HG03060 (cell line): Measurements from ENCODE around the gene ATRNL1.

Experiments used
- ATAC-seq: cut with Tn5 transposase; IDR thresholded peaks from one replicate; pipeline ENCODE4 v1.9.1; 2021; ENCODE audit warnings: low read depth, moderate number of reproducible peaks; ENCODE audit not compliant: unreplicated experiment

ATRNL1 gene, protein sequence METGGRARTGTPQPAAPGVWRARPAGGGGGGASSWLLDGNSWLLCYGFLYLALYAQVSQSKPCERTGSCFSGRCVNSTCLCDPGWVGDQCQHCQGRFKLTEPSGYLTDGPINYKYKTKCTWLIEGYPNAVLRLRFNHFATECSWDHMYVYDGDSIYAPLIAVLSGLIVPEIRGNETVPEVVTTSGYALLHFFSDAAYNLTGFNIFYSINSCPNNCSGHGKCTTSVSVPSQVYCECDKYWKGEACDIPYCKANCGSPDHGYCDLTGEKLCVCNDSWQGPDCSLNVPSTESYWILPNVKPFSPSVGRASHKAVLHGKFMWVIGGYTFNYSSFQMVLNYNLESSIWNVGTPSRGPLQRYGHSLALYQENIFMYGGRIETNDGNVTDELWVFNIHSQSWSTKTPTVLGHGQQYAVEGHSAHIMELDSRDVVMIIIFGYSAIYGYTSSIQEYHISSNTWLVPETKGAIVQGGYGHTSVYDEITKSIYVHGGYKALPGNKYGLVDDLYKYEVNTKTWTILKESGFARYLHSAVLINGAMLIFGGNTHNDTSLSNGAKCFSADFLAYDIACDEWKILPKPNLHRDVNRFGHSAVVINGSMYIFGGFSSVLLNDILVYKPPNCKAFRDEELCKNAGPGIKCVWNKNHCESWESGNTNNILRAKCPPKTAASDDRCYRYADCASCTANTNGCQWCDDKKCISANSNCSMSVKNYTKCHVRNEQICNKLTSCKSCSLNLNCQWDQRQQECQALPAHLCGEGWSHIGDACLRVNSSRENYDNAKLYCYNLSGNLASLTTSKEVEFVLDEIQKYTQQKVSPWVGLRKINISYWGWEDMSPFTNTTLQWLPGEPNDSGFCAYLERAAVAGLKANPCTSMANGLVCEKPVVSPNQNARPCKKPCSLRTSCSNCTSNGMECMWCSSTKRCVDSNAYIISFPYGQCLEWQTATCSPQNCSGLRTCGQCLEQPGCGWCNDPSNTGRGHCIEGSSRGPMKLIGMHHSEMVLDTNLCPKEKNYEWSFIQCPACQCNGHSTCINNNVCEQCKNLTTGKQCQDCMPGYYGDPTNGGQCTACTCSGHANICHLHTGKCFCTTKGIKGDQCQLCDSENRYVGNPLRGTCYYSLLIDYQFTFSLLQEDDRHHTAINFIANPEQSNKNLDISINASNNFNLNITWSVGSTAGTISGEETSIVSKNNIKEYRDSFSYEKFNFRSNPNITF (N-terminal part only)

DNA sequence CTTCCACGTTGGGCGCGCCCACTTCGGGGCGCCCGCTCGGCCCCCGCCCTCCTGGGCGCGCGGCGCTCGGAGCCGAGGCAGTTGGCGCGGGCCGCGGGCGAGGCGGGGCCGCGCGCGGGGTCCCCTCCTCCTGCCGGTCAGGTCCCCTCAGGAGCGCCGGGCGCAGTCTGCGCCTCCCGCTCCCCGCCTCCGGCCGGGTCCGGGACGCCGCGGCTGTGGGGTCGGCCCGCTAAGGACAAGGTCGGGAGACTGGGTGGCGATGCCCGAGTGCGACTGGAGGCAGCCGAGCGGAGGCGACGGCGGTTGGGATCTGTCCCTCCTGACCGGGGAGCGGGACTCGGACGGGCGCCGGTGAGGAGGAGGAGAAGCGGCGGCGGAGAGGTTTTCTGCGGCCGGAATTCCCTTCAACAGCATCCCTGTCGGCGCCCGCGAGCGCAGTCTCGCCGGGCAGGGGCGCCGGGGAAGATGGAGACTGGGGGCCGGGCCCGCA is at the start of gene ATRNL1:
Gene ATRNL1, plus strand, starts transcription at position 80 of the 490 bp plus-strand sequence. Its CDS starts 386 bp downstream, at position 466.
- ATAC-seq = no peak

GRCh38 chr10:115043719-115044118 is 49.4 kb upstream of the ATRNL1 start:
- no peak for ATAC-seq

- ATAC-seq = no peak
Measured at GRCh38 chr10:115044891-115045290, 48.3 kb upstream of the ATRNL1 start.

- ATAC-seq = no peak
Measured at GRCh38 chr10:115045499-115045898, 47.7 kb upstream of the ATRNL1 start.

DNA sequence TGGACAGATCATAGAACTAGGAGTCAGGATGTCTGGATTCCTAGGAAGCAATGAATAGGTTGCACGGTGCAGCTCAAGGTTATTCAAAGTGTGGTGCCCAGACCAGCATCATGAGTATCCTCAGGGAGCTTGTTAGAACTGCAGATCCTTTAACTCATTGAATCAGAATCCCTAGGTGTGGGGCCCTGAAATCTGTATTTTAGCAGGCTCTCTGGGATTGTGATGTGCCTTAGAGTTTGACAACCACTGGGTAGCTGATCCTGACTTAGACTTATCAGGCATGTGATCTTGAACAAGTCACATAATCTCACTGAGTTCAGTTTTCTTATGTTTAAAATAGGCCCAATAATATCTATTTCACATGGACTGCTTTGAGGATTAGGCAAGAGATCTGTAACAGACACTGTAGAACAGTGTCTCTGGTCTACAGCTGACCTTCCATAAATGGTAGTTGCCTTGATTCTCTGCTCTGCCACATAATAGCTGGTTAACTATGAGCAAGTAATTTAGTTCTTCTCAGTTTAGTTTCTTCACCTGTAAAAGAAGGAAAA is 46.4 kb upstream of the ATRNL1 start:
- no peak for ATAC-seq

- ATAC-seq = no peak
Measured at GRCh38 chr10:115047705-115048104, 45.5 kb upstream of the ATRNL1 start.

DNA sequence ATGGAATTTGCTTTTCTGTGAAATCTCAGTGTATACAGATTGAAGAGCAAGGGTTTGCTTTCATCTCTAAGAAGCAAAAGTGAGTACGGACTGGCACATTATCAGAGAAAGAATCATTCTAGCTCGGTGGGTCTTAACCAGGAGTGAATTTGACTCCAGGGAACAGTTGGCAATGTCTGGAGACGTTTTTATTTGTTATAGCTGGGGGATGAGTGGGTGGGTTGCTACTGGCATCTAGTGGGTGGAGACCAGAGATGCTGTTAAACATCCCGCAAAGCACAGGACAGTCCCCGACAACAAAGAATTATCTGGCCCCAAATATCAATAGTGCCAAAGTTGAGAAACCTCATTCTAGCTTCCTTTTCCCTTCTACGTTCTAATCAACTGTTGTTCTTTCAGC is 43.8 kb upstream of the ATRNL1 start:
- ATAC-seq = no peak

DNA sequence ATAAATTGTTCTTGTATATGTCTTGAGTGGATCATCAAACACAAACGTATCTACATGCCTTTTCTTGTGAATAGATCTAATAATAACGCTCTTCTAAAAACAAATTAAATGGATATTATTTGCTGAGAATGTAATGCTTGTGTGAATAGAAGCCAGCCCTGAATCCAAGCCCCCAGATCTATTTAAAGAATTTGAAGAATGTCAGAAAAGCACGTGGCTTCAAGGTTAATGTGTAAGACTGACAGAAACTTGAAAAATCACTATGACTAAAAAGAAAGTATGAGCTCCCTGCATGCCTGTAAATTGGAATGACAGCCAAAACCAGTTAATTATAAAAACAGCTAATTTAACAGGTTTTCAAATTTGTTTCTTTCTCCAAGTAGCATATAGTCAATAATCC is 43.2 kb upstream of the ATRNL1 start:
- no peak for ATAC-seq

DNA sequence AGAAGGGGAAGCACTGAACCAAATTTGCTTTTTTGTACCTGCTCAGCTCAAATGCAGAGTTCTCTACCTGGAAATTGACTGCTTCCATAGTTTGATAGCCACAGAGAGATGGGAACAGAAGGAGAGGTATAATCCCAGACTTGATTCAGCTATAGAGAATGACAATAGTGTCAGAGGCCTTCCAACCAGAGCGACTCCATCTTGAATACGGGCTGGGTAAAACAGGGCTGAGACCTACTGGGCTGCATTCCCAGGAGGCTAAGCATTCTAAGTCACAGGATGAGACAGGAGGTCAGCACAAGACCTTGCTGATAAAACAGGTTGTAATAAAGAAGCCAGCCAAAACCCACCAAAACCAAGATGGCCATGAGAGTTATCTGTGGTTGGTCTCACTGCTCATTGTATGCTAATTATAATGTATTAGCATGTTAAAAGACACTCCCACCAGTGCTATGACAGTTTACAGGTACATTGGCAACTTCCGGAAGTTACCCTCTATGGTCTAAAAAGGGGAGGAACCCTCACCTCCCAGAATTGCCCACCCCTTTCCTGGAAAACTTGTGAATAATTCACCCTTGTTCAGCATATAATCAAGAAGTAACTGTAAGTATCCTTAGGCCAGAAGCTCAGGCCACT is 42.7 kb upstream of the ATRNL1 start:
- ATAC-seq = no peak

GRCh38 chr10:115051216-115051615 is 41.9 kb upstream of the ATRNL1 start:
- ATAC-seq = no peak

- no peak for ATAC-seq
Measured at GRCh38 chr10:115052226-115052625, 40.9 kb upstream of the ATRNL1 start.

DNA sequence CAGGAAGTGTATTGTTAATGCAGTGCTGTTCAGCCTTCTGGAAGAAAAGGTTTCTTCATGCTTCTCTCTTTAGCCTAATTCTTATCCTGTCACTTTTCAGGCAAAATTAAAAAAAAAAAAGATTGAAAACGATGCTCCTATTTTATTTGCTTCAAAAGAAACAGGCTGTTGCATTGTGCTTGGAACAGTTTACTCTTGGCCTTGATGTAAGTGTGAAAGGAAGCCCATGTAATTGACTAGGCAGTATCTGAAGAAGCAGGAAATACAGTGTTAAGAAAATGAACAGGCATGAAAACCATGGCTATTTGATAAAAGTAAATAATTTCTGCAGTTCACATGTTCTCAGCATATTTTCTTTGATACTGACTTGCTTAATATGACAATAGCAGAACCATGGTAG is 40.4 kb upstream of the ATRNL1 start:
- ATAC-seq = no peak

DNA sequence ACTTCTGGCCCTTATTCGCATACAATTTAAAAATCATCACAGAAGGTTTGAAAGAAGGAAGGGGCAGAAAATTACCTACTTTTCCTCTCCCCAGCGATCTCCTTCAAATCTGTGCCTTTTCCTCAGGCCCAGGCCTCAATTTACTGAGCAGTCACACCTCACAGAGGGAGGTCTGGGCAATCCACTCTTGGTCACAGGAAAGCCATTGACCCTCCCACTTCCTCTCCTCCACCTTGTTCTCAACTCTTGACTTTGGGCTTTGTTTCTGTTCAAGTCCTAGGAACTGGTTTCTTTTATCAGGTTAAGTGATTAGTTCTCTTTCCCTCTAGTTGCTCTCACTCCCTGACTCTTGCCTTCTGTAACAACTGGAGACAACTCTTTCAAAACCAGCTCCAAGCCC is 37.0 kb upstream of the ATRNL1 start:
- no peak for ATAC-seq

GRCh38 chr10:115059301-115059898 is 33.8 kb upstream of the ATRNL1 start:
- no peak for ATAC-seq

DNA sequence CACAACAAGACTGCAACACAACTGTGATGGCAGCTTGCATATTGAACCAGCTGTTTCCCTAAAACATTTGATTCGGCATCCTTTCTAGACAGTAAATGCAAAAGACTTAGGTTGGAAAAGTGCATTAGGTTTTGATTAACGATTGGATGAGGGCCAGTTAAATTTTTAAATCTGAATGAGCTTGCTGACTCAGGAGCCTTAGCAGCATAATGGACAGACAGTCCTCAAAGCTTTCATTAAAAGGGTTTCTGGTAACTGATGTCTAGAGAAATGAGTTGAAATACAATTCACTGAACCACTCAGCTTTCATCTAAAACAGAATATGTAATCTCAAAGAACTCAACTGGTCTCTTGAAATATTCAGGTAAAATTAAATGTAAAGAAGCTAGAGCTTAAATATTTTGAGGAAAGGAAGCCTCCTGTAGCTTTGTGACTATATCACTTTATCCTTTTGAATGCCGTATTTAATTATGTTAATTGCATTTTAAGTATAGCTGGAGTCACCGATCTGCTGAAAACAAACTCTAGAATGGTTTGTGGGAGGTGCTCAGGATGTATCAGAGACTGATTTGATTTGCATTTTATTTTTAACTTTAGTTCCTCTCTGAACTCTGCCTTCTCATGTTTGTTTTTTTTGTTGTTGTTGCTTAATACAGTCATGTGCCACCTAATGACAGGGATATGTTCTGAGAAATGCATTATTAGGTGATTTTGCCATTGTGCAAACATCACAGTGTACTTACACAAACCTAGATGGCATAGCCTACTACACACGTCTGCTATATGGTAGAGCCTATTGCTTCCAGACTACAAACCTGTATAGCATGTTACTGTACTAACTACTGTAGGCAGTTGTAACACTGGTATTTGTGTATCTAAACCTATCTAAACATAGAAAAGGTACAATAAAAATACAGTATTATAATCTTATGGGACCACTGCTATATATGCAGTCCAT is 29.2 kb upstream of the ATRNL1 start:
- no peak for ATAC-seq

DNA sequence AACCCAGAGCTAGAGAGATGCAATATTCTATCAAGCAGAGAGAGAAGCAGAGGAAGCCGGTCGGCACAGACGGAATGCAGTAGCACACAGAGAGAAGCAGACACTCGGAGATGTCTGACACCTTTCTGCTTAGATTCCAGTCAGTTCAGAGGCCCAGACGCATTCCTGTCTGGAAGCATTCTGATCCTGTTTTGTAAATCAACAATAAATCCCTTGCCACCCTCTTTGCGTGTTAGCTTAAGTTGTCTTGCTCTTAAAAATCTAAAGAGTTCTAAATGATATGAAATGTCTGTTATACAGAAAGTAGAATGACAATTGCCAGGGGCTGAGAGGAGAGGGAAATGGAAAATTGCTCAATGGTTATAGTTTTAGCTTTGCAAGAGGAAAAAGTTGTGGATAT is 27.4 kb upstream of the ATRNL1 start:
- no peak for ATAC-seq

DNA sequence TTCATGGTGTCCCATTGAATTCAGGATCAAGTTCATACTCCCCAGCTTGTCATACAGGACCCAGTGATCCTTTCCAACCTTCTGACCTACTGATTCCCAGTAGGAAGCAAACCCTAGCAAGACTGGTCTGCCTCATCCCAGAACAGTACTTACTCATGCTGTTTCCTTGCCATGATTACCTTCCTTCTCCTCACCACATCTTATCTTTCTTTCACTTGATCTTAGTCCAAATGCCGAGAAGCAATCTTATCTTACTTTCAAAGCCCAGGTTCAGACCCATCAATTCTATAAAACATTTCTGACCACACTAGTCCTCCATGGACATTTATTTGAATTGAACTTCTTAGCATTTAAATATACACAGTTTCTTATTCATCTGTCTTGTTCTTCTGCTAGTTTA is 26.6 kb upstream of the ATRNL1 start:
- ATAC-seq = no peak

- ATAC-seq = no peak
Measured at GRCh38 chr10:115073796-115074195, 19.4 kb upstream of the ATRNL1 start.

- ATAC-seq = no peak
Measured at GRCh38 chr10:115082506-115082905, 10.7 kb upstream of the ATRNL1 start.
